ENCODE results near the gene COL4A3.
A peak's percentile ranks its signal among the peaks of the same experiment; 100 is the strongest.

The COL4A3 gene

GRCh38 chr2:227296671-227297405, 132.4 kb downstream of the COL4A3 start:
- no peak for DNase-seq

- no peak for DNase-seq
These were observed 137.1 kb downstream of the COL4A3 start for GRCh38 chr2:227301523-227301922.

DNA sequence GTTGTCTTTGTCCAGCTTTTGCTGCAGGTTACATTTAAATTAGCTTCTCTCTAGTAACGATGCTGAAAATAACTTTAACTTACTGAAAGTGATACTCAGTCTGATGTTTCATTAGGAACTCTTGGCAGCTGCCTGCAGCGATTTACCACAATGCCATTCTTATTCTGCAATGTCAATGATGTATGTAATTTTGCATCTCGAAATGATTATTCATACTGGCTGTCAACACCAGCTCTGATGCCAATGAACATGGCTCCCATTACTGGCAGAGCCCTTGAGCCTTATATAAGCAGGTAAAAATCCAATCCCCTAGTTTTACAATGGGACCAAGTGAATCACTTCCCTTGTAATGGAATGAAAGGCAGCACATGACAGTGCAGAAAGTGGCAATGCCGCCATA, 144.4 kb downstream of the COL4A3 start:
- no peak for DNase-seq

DNA sequence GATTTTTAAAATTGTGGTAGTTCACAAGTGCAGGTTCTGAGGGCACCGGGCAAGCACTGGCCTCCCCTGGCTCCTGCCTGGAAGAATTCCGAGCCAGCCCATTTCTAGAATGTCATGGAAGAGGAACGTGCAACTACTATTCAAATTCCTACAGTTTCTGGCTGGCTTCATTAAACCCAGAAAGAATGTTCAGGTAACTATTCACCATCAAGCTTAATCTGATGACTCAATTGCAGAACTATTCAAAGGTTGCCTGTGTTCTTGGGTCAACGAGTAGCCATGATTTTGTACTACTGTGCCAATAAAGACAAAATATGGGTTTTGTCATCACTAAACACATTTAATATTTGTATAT, 146.3 kb downstream of the COL4A3 start:
- DNase-seq: no peak

GRCh38 chr2:227311861-227312506, 147.6 kb downstream of the COL4A3 start:
- no peak for DNase-seq

DNA sequence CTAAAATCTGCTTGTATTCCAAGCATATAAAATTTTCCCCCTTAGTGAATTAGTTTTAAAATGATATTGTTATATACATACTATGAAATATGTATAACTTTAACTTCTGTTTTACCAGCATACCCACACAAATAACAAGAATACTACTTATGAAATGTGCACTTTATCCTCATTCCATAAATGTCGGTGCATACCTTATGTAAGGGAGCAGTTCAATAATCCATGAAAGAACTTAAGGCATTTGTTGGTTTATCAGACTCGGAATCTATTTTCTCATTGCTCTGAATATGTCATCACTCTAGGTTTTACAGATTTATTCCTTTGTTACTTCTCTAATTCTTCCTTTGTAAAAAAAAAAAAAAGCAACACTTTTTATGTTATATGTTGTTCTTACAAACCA, 148.2 kb downstream of the COL4A3 start:
- DNase-seq: no peak

GRCh38 chr2:227313310-227313709, 148.9 kb downstream of the COL4A3 start:
- no peak for DNase-seq

GRCh38 chr2:227317834-227318233, 153.4 kb downstream of the COL4A3 start:
- DNase-seq: no peak

- no peak for DNase-seq
These were observed 156.1 kb downstream of the COL4A3 start for GRCh38 chr2:227320305-227321094.

GRCh38 chr2:227322530-227323205, 158.2 kb downstream of the COL4A3 start:
- no peak for DNase-seq

DNA sequence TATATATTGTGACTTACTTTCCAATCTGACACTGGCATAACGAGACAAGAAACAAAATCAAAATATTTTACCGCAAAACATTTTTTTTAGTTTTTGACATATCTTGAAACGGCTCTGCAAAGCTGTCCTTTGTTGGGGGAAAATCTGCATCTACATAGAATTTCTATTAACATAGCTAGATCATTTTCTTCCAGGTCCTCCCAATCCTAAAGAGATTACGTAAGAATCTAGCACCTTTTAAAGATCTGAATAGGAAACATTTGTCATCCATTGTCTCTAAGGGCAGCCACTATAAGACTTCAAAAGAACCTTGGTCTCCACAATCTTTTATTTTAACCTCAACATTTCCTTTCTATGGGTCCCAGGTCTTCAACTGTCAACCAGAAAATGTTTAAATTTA, 159.4 kb downstream of the COL4A3 start:
- no peak for DNase-seq

DNA sequence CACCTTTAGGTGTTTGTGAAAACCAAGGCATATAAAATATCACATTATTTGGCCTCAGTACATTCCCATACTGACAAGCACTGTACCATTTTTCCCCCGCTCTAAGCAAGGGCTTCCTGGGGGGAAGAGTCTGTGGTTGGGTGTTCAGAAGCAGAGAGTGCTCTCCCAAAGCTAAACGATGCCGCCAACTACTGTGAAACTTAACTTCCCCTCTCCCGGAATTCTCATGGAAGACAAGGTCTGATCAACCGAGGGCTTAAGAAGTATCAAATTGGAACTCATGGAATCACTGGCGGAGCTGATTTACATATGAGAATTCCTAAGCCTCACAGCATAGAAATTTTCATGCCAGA, 160.2 kb downstream of the COL4A3 start:
- no peak for DNase-seq

- DNase-seq: peak; percentile 90
These were observed 160.8 kb downstream of the COL4A3 start, which contains the start of gene MFF for GRCh38 chr2:227324995-227325838. Gene MFF (plus strand): TSS chr2:227325251. CDS start chr2:227330666, 5,415 bp downstream.

DNA sequence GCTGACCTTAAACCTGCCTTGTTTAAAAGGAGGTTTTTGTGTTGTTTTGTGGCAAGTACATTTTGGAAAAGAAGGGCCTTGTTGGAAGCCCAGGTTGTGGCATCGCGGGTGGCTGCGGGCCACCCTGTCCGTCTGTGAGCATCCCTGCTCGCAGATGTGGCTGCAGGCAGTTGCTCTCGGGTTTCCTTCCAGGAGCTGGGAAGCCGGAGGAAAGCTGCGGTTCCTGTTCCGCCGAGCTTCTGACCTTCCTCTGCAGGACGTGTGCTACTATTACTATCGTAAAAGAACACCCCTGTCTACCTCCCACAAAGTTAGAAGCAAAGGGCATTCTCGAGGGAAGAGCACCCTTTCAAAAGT, 161.4 kb downstream of the COL4A3 start:
- no peak for DNase-seq

GRCh38 chr2:227326783-227327182, 162.4 kb downstream of the COL4A3 start:
- DNase-seq: no peak

GRCh38 chr2:227335713-227336112, 171.3 kb downstream of the COL4A3 start:
- no peak for DNase-seq

DNA sequence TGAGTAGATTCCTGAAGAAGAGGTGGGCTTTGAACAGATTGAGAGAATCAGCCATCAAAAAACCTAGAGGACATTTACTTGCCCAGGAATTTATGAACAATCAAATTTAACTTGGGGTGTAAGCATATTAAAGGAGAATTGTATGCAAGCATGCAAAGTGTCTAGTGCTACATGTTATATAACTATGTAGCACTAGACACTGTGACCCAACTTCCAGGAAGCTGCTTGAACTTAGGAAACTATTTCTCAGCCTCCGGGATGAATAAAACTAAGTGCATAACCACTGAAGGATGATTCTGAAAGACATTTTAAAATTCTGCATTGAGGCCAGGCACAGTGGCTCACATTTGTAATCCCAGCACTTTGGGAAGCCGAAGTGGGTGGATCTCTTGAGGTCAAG, 173.0 kb downstream of the COL4A3 start:
- DNase-seq: no peak

GRCh38 chr2:227339098-227339599, 174.7 kb downstream of the COL4A3 start:
- DNase-seq: no peak

DNA sequence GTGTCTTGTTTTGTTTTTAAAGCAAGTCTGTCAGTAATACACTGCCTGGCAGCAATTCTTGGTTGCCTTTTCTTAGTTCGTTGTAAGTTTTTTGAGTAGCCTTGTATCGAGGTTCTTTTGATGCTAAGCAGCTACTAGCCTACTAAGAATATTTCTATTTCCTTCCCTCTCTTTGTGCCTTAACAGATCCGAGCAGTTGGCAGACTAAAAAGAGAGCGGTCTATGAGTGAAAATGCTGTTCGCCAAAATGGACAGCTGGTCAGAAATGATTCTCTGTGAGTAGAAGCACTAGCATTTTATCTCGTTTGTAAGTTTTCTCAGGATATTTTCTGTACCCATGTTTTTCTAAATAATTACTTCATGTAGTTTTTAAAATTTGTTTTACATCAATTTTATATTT, 175.7 kb downstream of the COL4A3 start:
- no peak for DNase-seq

DNA sequence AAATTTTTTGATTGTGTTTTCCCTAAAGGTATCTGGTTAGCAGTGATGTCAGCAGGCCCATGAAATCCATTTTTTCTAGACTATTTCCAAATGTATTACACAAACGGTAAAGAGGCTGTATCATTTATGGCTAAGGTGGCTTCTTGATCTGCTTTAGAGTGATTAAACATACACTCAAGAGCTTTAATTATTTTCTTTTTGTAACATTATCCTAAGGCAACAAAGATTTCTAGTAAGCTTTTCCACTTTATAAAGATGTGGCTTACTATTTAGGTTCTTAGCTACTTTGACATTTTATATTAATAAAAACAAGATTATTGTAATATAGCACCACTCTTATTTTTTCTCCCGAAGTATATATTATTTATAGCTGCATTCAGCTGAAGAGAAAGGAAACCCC, 177.1 kb downstream of the COL4A3 start:
- DNase-seq: no peak

GRCh38 chr2:227344231-227344630, 179.8 kb downstream of the COL4A3 start:
- DNase-seq: no peak

GRCh38 chr2:227347117-227347516, 182.7 kb downstream of the COL4A3 start:
- no peak for DNase-seq

All from activated T-cell treated with anti-CD3 and anti-CD28 coated beads, Interleukin-2, amount 50 U/mL, for 1 hour (primary cell).